Measurements from ENCODE around the gene PHC2.

GRCh38 chr1:33443705-33444180 lies 12.8 kb upstream of the PHC2 start:
- TF ChIP-seq, protein P1, sequence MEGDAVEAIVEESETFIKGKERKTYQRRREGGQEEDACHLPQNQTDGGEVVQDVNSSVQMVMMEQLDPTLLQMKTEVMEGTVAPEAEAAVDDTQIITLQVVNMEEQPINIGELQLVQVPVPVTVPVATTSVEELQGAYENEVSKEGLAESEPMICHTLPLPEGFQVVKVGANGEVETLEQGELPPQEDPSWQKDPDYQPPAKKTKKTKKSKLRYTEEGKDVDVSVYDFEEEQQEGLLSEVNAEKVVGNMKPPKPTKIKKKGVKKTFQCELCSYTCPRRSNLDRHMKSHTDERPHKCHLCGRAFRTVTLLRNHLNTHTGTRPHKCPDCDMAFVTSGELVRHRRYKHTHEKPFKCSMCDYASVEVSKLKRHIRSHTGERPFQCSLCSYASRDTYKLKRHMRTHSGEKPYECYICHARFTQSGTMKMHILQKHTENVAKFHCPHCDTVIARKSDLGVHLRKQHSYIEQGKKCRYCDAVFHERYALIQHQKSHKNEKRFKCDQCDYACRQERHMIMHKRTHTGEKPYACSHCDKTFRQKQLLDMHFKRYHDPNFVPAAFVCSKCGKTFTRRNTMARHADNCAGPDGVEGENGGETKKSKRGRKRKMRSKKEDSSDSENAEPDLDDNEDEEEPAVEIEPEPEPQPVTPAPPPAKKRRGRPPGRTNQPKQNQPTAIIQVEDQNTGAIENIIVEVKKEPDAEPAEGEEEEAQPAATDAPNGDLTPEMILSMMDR (IDR thresholded peaks at IDR 0.05), result no peak
- no peak for TF ChIP-seq ZFX (IDR thresholded peaks at IDR 0.05; ENCODE audit: borderline replicate concordance)

Data from 22Rv1 (cell line).